OCI-LY1 (cell line): ENCODE results near the gene PPP2R2C.

Experiments used
- CTCF ChIP-seq: fragments of 200-600 bp; sonication (generic), shearing (Covaris generic); IDR thresholded peaks from 2 replicates; pipeline ENCODE4 v1.5.1; 2017; ENCODE audit warnings: mild to moderate bottlenecking, antibody characterized with exemption, low read length, moderate library complexity, mixed read lengths
- EZH2 ChIP-seq: fragments of 200-600 bp; sonication (generic), shearing (Covaris generic); IDR thresholded peaks from 2 replicates; pipeline ENCODE4 v1.8.0; 2017; ENCODE audit warnings: borderline replicate concordance, mixed run types, mild to moderate bottlenecking, antibody characterized with exemption, low read length, moderate library complexity, mixed read lengths

- TF ChIP-seq EZH2 (no peak), CTCF (no peak)
Measured at GRCh38 chr4:6347511-6348045, 124.8 kb downstream of the PPP2R2C start.
